Psoas muscle (tissue), 8 donors: ENCODE measurements around the gene FAM20A. TPM values are rescaled to one million over a fixed set of nuclear protein-coding genes. Genes with fewer than 3 reads are reported as not detected.

Experiments
- ATAC-seq, 4 donors: fragments of 200-7000 bp; cut with Tn5 transposase; one replicate each; pipeline ENCODE4 v1.9.1; 2020; ENCODE audit warnings: moderate library complexity in 3 of 4, mild to moderate bottlenecking in 2 of 4
- DNase-seq, 2 donors: peaks; one replicate each; pipeline ENCODE4 v3.0.0-alpha.2; 2020
- H3K27ac ChIP-seq: fragments of 200-600 bp; one replicate; pipeline ENCODE4 v1.8.0; 2022
- H3K27me3 ChIP-seq, 3 donors: fragments of 200-600 bp in 1 of 3; one replicate each; pipeline versions ENCODE4 v1.6.1 to v1.8.0; 2013 to 2022; ENCODE audit warnings: low read length in 2 of 3, mild to moderate bottlenecking in 2 of 3, moderate library complexity in 1 of 3; ENCODE audit not compliant: insufficient read depth in 3 of 3
- H3K36me3 ChIP-seq, 2 donors: fragments of 200-600 bp in 1 of 2; one replicate each; pipeline versions ENCODE4 v1.6.1 to v1.8.0; 2013 to 2022; ENCODE audit warnings: low read depth in 1 of 2, mild to moderate bottlenecking in 1 of 2, moderate library complexity in 1 of 2; ENCODE audit not compliant: insufficient read depth in 1 of 2
- H3K4me1 ChIP-seq: fragments of 200-600 bp; one replicate; pipeline ENCODE4 v1.8.0; 2022
- H3K4me3 ChIP-seq: fragments of 200-600 bp; one replicate; pipeline ENCODE4 v1.8.0; 2022; ENCODE audit warnings: mild to moderate bottlenecking
- H3K9me3 ChIP-seq: fragments of 200-600 bp; one replicate; pipeline ENCODE4 v1.8.0; 2022
- CTCF ChIP-seq: fragments of 200-600 bp; IDR thresholded peaks from one replicate; pipeline ENCODE4 v1.8.0; 2022; ENCODE audit warnings: antibody characterized with exemption
- WGBS, 3 donors: extraction: QIAGEN DNeasy Blood & Tissue Kit; methylation state at CpG; one replicate each; pipeline versions ENCODE4 v1.1.6 to v1.1.7; 2013; 5-methylcytosine and 5-hydroxymethylcytosine counted together
- intact Hi-C, 2 donors: fragments of 100-400 bp; cut with DNase I; formaldehyde crosslinking; loops; one replicate each; pipeline versions ENCODE4 v1.11.0 to v1.14.2; 2022
- polyA plus RNA-seq, 3 donors: library from polyadenylated mRNA; stranded (reverse); fragments of 200-250 nt; gene quantifications; one replicate each; pipeline ENCODE4 v1.2.3, GENCODE V29; 2013
- total RNA-seq, 4 donors: library from RNA; stranded (reverse); fragmentation: NEBNext Ultra II Directional in 2 of 4; extraction: Animal tissue kit (Norgen Biotek cat#: 25700) in 2 of 4; gene quantifications; one replicate each; pipeline versions ENCODE4 v1.2.1 to v1.2.4, GENCODE V29; 2021 to 2023
- donor health status: healthy with polysubstance abuse.
- donor health status: DM: no; HTN: no; CAD: no; lungs with moderate emphysema.
- donor health status: Bipolar disorder and iron deficiency.
- donor health status: healthy.
- donor health status: DM: yes; HTN: yes; CAD: no.
- donor health status: DM: no; HTN: no; CAD: no.
- donor health status: DM: no; HTN: no; CAD: no.
- donor health status: DM: yes; HTN: yes; CAD: no.

FAM20A gene
- total and polyA plus RNA-seq, 7 donors, result 0.83 to 7.1 (median 1.8) TPM

GRCh38 chr17:68568581-68568980 is 32.6 kb downstream of the FAM20A start:
- WGBS, 3 donors, result 83 to 86% (median 84%) methylated on average over 2 of the region's 2 CpGs
- DNase-seq, result no peak
- Histone ChIP-seq H3K9me3 (no peaks in the 10 kb centered on the region), H3K27ac (no peak overlapping the region), H3K27me3 (no peaks in the 10 kb centered on the region), H3K4me1 (no peaks in the 10 kb centered on the region), H3K4me3 (no peak overlapping the region), H3K36me3 (no peaks in the 10 kb centered on the region)
- no peak for TF ChIP-seq CTCF
- no peak for ATAC-seq
- intact Hi-C loops, result no loop called here

GRCh38 chr17:68567581-68567980 is 33.6 kb downstream of the FAM20A start:
- no peaks in the 10 kb centered on the region for H3K36me3 ChIP-seq
- H3K4me3 ChIP-seq, result no peak overlapping the region
- WGBS, 3 donors, result 95 to 97% (median 96%) methylated on average over 8 of the region's 8 CpGs
- H3K9me3 ChIP-seq, result no peaks in the 10 kb centered on the region
- no peak for ATAC-seq
- TF ChIP-seq CTCF, result no peak
- no peak for DNase-seq
- H3K27ac ChIP-seq, result no peak overlapping the region
- intact Hi-C loops, result no loop called here
- H3K4me1 ChIP-seq, result no peaks in the 10 kb centered on the region
- H3K27me3 ChIP-seq, result no peaks in the 10 kb centered on the region

- intact Hi-C loops, result no loop called here
- H3K4me1 ChIP-seq, result no peaks in the 10 kb centered on the region
- WGBS, 3 donors, result 64 to 79% (median 75%) methylated on average over 3 of the region's 3 CpGs
- H3K27me3 ChIP-seq, result no peaks in the 10 kb centered on the region
- no peaks in the 10 kb centered on the region for H3K9me3 ChIP-seq
- TF ChIP-seq CTCF, result no peak
- no peak overlapping the region for H3K27ac ChIP-seq
- DNase-seq (no peak), ATAC-seq (no peak)
- H3K4me3 ChIP-seq, result no peak overlapping the region
- no peaks in the 10 kb centered on the region for H3K36me3 ChIP-seq
Observed at GRCh38 chr17:68567035-68567434, 34.1 kb downstream of the FAM20A start.

GRCh38 chr17:68566442-68566738 is 34.8 kb downstream of the FAM20A start:
- Histone ChIP-seq H3K27ac (no peak overlapping the region), H3K27me3 (no peaks in the 10 kb centered on the region), H3K9me3 (no peaks in the 10 kb centered on the region), H3K4me3 (no peak overlapping the region), H3K4me1 (no peaks in the 10 kb centered on the region), H3K36me3 (no peaks in the 10 kb centered on the region)
- ATAC-seq (peak in 1 of 4 donors; percentile 44), DNase-seq (no peak)
- TF ChIP-seq CTCF, result no peak
- WGBS, 3 donors, result 73 to 79% (median 75%) methylated on average over 2 of the region's 2 CpGs
- intact Hi-C loops, result no loop called here

GRCh38 chr17:68565661-68566441 is 35.3 kb downstream of the FAM20A start:
- 46 to 55% (median 49%) methylated on average over 3 of the region's 3 CpGs for WGBS, 3 donors
- intact Hi-C loops, result no loop called here
- DNase-seq, result no peak
- Histone ChIP-seq H3K27ac (no peak overlapping the region), H3K27me3 (no peaks in the 10 kb centered on the region), H3K4me1 (no peaks in the 10 kb centered on the region), H3K4me3 (no peak overlapping the region), H3K9me3 (no peaks in the 10 kb centered on the region), H3K36me3 (no peaks in the 10 kb centered on the region)
- ATAC-seq, result peak in 1 of 4 donors; percentile 21
- no peak for TF ChIP-seq CTCF
